HG03135 (cell line): ENCODE measurements around the gene PA2G4.
"Not testable (repeated sequence)": the region's sequence is repeated elsewhere in the genome, so short reads cannot be mapped to it uniquely, and the experiment has no call there.

Source experiments
- ATAC-seq: cut with Tn5 transposase; IDR thresholded peaks from one replicate; pipeline ENCODE4 v1.9.1; 2021; ENCODE audit warnings: mild to moderate bottlenecking, moderate library complexity; ENCODE audit not compliant: unreplicated experiment

PA2G4 gene

DNA sequence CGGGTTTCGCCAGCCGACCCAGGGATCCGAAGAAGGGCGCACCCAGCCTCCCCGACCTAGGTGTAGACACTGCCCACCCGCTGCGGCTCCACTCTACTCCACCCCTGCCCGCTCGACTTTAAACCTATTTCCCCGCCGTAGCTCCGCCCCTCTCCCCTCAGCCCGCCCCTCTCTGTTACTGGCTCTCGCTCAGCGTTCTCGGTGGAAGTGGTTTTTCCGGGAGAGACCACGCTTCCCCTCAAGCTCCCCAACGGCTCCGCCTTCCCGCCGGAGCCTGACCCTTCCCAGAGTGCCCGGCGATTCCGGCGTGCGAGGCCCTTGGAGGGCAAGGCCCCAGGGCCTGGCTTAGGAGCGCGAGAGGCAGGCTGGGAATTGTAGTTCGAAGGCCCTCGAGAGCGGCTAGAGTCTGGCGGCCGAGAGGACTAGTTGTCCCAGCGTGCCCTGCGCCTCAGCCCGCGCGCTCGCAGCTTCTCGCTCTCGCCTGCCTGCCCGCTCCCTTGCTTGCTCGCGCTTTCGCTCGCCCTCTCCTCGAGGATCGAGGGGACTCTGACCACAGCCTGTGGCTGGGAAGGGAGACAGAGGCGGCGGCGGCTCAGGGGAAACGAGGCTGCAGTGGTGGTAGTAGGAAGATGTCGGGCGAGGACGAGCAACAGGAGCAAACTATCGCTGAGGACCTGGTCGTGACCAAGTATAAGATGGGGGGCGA lies at the start of gene PA2G4:
Gene PA2G4, plus strand, starts transcription at position 451 of the 706 bp plus-strand sequence. Its CDS starts 179 bp downstream, at position 630.
- peak; percentile 96 for ATAC-seq

DNA sequence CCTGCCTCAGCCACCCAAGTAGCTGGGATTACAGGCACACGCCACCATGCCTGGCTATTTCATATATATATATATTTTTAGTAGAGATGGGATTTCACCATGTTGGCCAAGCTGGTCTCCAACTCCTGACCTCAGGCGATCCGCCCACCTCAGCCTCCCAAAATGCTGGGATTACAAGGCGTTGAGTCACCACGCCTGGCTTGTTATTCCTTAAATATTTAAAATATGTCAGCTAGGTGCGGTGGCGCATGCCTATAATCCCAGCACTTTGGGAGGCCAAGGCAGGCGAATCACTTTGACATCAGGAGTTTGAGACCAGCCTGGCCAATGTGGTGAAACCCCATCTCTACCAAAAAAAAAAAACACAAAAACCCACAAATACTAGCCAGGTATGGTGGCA lies 44.4 kb upstream of the PA2G4 start:
- ATAC-seq = not testable (repeated sequence)

DNA sequence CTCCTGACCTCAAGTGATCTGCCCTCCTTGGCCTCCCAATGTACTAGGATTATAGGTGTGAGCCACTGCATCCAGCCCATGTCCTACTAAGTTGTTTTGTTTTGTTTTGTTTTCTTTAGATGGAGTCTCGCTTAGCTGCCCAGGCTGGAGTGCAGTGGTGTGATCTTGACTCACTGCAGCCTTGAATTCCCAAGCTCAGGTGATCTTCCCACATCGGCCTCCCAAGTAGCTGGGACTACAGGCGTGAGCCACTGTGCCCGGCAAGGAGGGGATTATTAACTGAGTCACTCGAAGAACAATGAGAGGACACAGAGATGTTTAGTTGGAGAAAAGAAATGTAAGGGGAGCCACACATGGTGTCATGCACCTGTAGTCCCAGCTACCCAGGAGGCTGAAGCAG lies 42.4 kb upstream of the PA2G4 start:
- no peak for ATAC-seq

DNA sequence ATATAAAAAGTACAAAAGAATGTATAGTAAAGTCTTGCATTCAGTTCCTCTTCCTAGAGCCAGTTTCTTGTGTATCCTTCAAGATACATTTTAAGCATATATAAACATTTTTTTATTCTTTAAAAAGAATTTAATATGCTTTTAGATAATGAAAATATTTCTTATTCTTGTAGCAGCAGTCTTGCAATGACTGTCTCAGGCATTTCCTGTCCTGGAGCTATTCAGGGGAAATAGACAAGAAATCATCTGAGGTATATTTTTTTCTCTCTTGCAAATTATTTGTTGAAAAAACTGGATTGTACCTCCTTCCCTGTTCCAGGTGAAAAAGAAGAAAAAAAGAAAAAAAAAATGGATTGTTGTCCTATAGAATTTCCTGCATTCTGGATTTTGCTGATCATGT lies 41.4 kb upstream of the PA2G4 start:
- ATAC-seq = no peak

DNA sequence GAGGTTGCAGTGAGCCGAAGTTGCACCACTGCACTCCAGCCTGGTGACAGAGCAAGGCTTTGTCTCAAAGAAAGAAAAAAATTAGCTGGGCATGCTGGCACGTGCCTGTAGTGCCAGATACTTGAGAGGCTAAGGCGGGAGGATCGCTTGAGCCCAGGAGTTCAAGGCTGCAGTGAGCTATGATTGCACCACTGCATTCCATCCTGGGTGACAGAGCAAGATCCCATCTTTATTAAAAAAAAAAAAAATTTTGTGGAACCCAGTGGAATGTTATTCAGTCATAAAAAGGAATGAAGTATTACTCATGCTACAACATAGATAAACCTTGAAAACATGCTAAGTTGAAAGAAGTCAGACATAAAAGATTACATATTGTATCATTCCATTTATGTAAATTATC lies 32.7 kb upstream of the PA2G4 start:
- no peak for ATAC-seq

DNA sequence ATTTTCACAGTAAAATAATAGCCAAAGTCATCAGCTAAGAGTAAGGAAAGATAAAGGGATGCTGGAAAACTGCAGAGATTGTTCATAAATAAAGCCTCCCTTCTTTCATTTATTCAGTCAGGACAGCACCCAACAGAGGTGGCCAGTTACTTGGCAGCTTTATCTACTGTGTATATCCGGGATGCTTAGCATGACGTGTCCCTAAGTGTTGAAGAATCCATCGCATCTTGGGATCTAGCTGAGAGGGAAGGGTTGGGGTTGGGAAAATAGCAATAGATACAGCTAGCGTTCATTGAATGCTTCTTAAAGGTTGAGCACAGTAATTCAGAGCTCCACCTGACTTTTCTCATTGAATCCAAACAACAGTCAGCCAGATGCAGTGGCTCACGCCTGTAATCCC lies 30.0 kb upstream of the PA2G4 start:
- no peak for ATAC-seq

DNA sequence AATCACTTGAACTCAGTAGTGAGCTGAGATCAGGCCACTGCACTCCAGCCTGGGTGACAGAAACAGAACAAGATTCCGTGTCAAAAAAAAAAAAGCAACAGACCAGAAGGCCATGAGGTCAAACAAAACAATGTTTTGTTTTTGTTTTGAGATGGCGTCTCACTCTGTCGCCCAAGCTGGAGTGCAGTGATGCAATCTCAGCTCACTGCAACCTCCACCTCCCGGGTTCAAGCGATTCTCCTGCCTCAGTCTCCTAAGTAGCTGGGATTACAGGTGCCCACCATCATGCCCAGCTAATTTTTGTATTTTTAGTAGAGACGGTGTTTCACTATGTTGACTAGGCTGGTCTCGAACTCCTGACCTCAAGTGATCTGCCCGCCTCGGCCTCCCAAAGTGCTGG lies 26.4 kb upstream of the PA2G4 start:
- ATAC-seq = not testable (repeated sequence)

DNA sequence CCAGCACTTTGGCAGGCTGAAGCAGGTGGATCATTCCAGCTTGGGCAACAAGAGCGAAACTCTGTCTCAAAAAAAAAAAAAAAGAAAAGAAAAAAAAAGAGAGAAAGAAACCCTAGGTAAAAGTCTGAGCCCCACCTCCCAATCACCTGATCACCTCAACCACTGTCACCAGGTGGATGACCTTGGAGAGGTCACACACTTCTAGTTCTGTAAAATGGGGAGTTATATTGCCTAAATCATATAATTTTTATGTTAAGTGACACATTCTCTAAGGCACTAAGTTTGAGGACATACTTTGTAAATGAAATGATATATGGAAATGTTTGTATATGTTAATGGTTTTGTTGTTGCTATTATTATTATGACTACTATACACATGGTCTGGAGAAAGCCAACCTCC lies 25.9 kb upstream of the PA2G4 start:
- no peak for ATAC-seq

DNA sequence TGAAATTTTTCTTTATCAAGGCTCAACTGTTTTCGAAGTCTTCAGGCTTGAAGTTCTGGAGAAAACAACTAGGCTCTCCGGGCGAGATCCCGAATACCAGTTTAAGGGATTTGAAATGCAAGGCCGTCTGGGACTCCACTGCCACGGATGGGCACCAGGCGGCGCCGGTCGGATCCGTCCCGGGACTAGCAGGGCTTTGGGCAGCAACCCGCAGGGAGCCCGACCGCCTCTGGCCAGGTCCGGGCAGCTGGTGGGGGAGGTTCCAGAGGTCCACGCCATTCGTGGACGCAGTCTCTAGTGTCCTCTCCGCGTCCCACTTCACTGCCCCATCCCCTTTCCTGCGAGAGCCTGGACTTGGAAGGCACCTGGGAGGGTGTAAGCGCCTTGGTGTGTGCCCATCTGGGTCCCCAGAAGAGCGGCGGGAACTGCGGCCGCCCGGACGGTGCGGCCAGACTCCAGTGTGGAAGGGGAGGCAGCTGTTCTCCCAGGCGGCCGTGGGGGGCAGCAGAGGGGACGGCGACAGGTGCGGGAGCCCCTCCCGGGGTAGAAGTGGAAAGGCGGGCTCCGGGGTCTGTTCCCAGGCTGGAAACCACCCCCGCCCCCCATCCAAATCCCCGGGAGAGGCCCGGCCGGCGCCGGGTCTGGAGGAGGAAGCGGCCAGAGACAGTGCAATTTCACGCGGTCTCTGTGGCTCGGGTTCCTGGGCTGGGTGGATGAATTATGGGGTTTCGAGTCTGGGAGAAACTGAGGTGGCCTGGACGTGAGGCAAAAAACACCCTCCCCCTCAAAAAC lies 25.2 kb upstream of the PA2G4 start:
- ATAC-seq = no peak

DNA sequence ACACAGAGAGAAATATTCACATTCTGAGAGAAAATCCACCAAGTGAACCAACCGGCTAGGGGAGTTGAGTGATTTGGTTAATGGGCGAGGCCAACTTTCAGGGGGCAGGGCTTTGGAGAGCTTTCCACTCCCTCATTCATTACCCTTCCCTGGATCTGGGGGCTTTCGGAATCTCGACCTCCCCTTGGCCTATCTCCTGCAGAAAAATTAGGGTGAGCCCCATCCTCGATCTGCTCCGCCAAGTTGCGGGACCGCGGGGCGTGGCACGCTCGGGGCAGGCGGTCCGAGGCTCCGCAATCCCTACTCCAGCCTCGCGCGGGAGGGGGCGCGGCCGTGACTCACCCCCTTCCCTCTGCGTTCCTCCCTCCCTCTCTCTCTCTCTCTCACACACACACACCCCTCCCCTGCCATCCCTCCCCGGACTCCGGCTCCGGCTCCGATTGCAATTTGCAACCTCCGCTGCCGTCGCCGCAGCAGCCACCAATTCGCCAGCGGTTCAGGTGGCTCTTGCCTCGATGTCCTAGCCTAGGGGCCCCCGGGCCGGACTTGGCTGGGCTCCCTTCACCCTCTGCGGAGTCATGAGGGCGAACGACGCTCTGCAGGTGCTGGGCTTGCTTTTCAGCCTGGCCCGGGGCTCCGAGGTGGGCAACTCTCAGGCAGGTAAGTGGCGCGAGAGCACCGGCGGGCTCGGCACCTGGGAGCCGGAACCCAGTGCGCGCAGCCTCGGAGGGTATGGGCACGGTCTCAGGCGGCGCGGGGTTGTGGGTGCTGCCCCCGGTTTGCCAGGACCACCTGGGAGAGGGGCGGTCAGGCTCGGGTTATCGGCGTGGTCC lies 24.4 kb upstream of the PA2G4 start, which contains the start of gene ERBB3:
Gene ERBB3, plus strand, starts transcription at position 443 of the 833 bp plus-strand sequence. Its CDS starts 136 bp downstream, at position 579.
- no peak for ATAC-seq

DNA sequence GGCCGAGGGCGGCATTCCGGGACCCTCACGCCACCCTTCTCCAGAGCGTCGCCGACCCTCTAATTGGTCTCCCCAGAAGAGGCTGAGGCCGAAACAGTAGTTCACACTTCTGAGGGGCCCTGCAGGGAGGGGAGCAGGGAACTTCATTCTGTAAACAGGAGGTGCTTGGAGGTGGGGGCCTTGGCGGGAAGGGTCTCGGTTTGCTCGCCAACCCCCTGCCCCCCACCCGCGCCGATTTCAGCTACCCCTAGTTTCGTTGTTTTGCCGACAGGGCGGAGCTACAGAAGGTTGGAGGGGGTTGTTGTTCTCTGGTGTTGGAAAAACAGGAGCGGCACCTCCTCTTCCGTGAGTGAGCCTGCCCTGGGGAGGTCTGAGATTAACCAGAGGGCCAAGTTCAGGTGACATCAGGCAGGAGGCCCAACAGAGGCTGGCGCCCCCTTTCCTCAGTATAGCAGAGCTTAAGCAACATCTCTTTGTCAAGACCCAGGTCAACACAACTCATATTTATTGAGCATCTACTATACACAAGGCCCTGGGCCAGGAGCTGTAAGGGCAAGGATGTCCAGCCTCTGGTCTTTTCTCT lies 23.7 kb upstream of the PA2G4 start:
- no peak for ATAC-seq

DNA sequence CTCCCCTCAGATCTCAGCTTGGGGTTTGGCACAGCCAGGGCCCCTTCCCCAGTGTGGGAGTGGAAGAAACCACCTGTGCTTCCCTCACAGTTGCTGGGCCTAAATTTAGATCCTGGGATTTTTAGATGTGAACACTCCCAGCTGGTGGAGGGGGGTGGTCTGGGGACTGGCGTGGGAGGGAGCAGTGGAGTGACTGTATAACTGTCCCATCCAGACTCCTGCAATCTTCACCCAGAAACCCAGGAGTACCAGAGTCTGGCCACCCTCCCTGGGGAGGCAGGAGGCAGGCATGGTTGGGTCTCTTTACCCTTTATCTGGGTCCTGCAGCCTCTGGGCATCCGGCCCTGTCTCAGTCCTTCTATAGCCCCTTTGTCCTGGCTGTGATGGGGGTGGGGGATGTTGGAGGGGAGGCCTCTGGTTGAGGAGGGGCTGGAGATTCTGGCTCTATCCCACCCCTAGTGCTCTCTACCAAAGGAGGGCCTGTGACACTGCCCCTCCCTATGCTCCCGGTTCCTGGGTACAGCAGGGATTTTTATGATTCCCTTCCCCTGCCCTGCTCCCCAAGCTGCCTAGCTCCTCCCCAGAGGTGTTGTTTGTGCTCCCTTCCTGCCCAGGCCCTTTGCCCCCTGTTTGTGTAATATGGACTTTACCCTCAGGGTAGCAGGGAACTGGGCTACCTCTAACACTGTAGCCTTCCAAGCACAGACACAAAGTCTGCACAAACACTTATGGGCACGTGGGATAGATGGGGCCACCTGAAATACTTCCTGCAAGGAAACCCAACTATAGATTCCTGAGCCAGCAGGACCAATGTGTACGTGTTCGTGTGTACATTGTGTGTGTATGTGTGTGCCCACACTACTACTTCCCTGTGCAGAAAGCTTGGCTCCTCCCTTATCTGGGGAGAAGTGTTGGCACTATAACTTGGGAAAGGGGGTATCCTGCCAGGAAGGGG lies 22.7 kb upstream of the PA2G4 start:
- no peak for ATAC-seq

DNA sequence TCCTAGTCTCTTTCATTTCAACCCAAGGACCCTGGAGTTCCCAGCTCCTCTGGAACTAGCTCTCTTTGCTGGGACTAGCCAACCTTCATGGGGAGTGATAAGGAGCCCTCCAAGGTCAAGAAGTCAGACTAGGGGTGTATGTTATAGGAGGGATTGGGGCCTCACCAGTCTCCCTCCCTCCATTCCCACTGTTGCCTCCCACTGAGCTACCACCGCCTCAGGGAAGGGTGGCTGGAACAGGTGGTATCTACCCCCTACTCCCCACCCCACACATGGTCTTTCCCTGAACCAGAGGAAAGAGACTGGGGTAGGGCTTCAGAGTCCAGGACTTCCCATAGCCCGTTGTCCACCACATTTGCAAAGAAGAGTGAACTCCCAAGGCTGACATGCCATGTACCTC lies 22.0 kb upstream of the PA2G4 start:
- ATAC-seq = no peak

DNA sequence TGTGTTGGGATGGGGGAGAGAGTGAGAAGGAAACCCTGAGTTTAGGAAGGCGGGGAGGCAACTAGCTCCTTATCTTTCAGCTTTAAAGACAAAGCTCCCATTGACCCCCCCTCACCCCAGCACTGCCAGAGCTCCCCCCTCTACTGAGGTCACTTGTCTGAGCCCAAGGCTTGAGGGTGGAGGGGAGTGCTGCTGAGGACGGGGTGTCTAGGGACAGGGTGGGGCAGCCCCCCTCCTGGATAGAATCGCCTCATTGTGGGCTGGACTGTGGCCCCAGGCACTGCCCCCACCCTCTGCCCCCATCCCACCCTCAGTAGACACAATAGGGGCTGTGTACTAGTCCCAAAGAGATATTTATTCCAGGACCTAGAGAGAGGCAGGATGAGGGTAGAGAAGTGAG lies 21.4 kb upstream of the PA2G4 start:
- no peak for ATAC-seq

DNA sequence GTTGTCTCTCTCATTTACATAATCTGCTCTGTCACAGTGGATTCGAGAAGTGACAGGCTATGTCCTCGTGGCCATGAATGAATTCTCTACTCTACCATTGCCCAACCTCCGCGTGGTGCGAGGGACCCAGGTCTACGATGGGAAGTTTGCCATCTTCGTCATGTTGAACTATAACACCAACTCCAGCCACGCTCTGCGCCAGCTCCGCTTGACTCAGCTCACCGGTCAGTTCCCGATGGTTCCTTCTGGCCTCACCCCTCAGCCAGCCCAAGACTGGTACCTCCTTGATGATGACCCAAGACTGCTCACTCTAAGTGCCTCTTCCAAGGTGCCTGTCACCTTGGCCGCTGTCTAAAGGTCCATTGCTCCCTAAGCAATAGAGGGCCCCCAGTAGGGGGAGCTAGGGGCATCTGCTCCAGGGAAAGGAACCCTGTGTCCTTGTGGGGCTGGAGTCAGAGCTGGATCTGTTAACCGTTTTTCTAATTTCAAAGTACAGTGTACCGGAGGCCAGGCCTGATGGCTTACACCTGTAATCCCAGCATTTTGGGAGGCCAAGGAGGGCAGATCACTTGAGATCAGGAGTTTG lies 19.3 kb upstream of the PA2G4 start:
- ATAC-seq = no peak

DNA sequence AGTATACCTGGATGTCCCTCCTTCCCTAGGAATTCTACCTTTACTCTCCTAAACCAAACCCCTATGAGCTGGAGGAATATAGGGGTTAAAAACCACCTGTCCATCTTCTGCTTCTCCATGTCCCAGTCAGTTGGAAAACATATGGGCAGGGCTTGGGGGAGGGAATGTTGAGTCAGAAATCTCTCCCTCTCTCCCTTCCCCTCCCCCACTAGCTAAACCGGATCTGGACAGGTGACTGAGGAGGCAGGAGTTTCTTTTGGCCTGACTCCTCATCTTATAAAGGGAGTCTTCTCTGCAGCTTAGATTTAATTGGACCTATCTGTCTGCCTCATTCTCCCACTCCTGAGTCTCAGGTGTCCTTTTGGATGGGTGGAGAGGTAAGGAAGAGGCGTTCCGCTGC lies 18.3 kb upstream of the PA2G4 start:
- no peak for ATAC-seq

DNA sequence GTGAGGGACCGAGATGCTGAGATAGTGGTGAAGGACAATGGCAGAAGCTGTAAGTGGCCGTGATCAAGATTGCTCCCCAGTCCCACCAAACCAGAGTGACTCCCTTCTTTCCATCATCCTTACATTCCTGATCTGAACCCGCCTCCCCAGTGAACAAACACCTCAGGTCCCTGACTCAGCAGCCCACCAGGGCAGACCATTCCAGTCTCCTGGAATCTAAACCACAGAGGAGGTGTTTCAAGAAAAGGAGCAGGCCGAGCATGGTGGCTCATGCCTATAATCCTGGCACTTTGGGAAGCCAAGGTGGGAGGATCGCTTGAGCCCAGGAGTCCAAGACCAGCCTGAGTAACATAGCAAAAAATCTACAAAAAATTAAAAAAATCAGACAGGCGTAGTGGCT lies 17.8 kb upstream of the PA2G4 start:
- ATAC-seq = no peak

DNA sequence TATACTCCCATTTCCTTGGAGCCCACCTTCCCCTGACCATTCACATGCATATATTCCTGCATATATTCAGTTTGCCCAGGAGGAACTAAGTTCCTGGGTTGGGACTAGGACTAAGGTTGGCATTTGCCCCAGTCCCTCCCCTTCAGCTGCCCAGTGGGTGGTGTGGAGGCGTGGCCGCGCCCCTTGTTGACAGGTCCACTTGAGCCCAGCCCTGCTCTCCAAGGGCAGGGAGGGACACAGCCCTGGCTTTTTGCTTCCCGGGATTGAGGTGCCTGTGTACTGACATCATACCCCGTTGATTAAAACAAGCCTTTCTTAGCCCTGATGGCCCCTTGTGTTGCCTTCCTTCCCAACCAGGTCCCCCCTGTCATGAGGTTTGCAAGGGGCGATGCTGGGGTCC lies 17.1 kb upstream of the PA2G4 start:
- no peak for ATAC-seq

DNA sequence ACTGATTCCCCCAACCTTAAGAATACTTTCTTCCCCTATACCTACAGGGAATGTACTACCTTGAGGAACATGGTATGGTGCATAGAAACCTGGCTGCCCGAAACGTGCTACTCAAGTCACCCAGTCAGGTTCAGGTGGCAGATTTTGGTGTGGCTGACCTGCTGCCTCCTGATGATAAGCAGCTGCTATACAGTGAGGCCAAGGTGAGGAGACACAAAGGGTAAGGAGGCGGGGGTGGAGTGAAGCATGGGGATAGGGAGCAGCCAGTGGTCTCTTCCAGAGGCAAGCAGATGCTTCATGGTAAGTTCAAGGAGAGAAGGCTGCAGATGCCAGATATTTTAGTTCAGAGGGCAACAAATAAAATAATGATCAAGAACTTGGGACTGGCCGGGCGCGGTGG lies 6.6 kb upstream of the PA2G4 start:
- ATAC-seq = no peak

DNA sequence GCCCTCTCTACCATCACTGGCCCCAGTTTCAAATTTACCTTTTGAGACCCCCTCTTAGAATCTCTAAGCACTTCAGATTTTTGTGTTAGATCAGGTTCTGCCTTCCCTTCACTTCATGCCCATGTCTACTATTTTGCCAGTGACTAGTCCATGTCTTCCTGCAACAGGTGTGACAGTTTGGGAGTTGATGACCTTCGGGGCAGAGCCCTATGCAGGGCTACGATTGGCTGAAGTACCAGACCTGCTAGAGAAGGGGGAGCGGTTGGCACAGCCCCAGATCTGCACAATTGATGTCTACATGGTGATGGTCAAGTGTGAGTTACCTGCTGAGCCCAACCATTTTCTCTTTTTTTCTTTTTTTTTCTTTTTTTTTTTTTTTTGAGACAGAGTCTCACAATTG lies 5.8 kb upstream of the PA2G4 start:
- no peak for ATAC-seq
